Fibroblast of lung (primary cell): ENCODE data around the gene COPZ2. TPM values are rescaled to one million over a fixed set of nuclear protein-coding genes. Genes with fewer than 3 reads are reported as not detected.
A peak's percentile ranks its signal among the peaks of the same experiment; 100 is the strongest.

ENCODE experiments used
- DNase-seq, 2 donors: peaks; one replicate each; pipeline versions ENCODE4 v3.0.0 to v3.0.0-alpha.2; 2010; ENCODE audit warnings: low read depth in 2 of 2
- H2AFZ ChIP-seq: 2 replicates; pipeline ENCODE4 v1.5.1; 2012; ENCODE audit warnings: low read length, control low read depth, inconsistent platforms
- H3K27ac ChIP-seq: 2 replicates; pipeline ENCODE4 v1.5.1; 2011; ENCODE audit warnings: low read length, control low read depth; ENCODE audit not compliant: insufficient read depth
- H3K27me3 ChIP-seq: 2 replicates; pipeline ENCODE4 v1.5.1; 2011; ENCODE audit warnings: mild to moderate bottlenecking, low read length; ENCODE audit not compliant: control insufficient read depth, insufficient read depth
- H3K36me3 ChIP-seq: 2 replicates; pipeline ENCODE4 v1.5.1; 2011; ENCODE audit warnings: low read length; ENCODE audit not compliant: control insufficient read depth, insufficient read depth
- H3K4me1 ChIP-seq: 2 replicates; pipeline ENCODE4 v1.5.1; 2011; ENCODE audit warnings: low read length; ENCODE audit not compliant: control insufficient read depth, insufficient read depth; ENCODE audit errors: extremely low read depth
- H3K4me2 ChIP-seq: 2 replicates; pipeline ENCODE4 v1.5.1; 2011; ENCODE audit warnings: low read length, control low read depth; ENCODE audit not compliant: insufficient read depth; ENCODE audit errors: extremely low read depth
- H3K4me3 ChIP-seq, 4 experiments: fragments of 200-600 bp in 1 of 4; sonication (generic) in 1 of 4; replicated peaks in 1 of 4; 2 replicates each; pipeline ENCODE4 v1.5.1; 2011 to 2016; ENCODE audit warnings: low read length in 4 of 4, low read depth in 3 of 4, mild to moderate bottlenecking in 3 of 4, control low read depth in 2 of 4, inconsistent platforms in 1 of 4, mixed read lengths in 1 of 4; ENCODE audit not compliant: insufficient read depth in 1 of 4; ENCODE audit errors: control extremely low read depth in 1 of 4
- H3K79me2 ChIP-seq: 2 replicates; pipeline ENCODE4 v1.5.1; 2012; ENCODE audit warnings: mild to moderate bottlenecking, low read length, inconsistent platforms; ENCODE audit not compliant: control insufficient read depth, insufficient read depth
- H3K9ac ChIP-seq: 2 replicates; pipeline ENCODE4 v1.5.1; 2011; ENCODE audit warnings: mild to moderate bottlenecking, low read length, control low read depth; ENCODE audit not compliant: insufficient read depth
- H3K9me3 ChIP-seq: 2 replicates; pipeline ENCODE4 v1.5.1; 2012; ENCODE audit warnings: low read depth, low read length; ENCODE audit not compliant: control insufficient read depth, insufficient read depth
- H4K20me1 ChIP-seq: 2 replicates; pipeline ENCODE4 v1.5.1; 2011; ENCODE audit warnings: low read length; ENCODE audit not compliant: control insufficient read depth, insufficient read depth; ENCODE audit errors: extremely low read depth
- EZH2 ChIP-seq: IDR thresholded peaks from 2 replicates; pipeline ENCODE4 v1.5.1; 2012; ENCODE audit warnings: low read length, control low read depth, mild to moderate bottlenecking; ENCODE audit errors: missing control alignments
- polyA plus RNA-seq, 2 donors: library from polyadenylated mRNA; depleted of rRNA in 1 of 2; stranded (reverse) in 1 of 2; unstranded in 1 of 2; fragments of >200 nt; gene quantifications; 2 replicates each; pipeline ENCODE4 v1.2.1, GENCODE V29; 2011 to 2012; ENCODE audit warnings: missing spikeins in 1 of 2
- total RNA-seq: library from RNA; depleted of rRNA; stranded (reverse); fragments of >200 nt; gene quantifications from 2 replicates; pipeline ENCODE4 v1.2.1, GENCODE V29; 2014
- TF ChIP-seq, protein P1 (sequence below), 2 donors: IDR thresholded peaks in 1 of 2; conservative IDR thresholded peaks in 1 of 2; 1 replicate in 1 of 2; 2 replicates in 1 of 2; pipeline ENCODE4 v1.5.1; 2011 to 2012; ENCODE audit warnings: low read length in 2 of 2, control low read depth in 1 of 2, inconsistent platforms in 1 of 2, low read depth in 1 of 2, mild to moderate bottlenecking in 1 of 2

COPZ2 gene
- total and polyA plus RNA-seq, 2 donors (not counting 1 experiment from before 2014, with no cell fraction given): 63.1 to 97.9 TPM

DNA sequence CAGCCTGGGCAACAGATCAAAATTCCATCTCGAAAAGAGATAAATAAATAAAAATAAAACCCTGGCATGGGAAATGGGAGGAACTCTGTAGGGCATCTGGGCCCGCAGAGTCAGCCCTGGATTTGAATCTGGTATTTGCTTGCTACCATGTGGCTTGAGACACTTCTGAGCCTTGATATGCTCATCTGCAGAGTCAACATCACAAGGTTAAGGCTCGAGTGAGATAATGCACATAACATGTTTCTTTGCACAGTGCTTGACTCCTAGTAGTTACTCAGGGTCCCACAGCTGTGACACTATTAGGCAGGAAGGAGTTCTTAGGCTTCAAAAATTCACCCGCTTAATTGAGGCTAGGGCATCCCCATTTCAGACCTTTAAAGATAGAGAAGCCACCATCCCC, 45.4 kb downstream of the COPZ2 start:
- Histone ChIP-seq H3K9ac (no peak overlapping the region), H4K20me1 (no peaks in the 10 kb centered on the region), H3K27ac (no peak overlapping the region), H3K4me3 (no peak overlapping the region), H2AFZ (no peak overlapping the region), H3K36me3 (no peaks in the 10 kb centered on the region), H3K27me3 (peaks cover 6% of the 10 kb centered on the region), H3K4me2 (no peak overlapping the region), H3K9me3 (no peaks in the 10 kb centered on the region), H3K4me1 (peaks cover 2% of the 10 kb centered on the region), H3K79me2 (no peaks in the 10 kb centered on the region)
- TF ChIP-seq, protein P1, sequence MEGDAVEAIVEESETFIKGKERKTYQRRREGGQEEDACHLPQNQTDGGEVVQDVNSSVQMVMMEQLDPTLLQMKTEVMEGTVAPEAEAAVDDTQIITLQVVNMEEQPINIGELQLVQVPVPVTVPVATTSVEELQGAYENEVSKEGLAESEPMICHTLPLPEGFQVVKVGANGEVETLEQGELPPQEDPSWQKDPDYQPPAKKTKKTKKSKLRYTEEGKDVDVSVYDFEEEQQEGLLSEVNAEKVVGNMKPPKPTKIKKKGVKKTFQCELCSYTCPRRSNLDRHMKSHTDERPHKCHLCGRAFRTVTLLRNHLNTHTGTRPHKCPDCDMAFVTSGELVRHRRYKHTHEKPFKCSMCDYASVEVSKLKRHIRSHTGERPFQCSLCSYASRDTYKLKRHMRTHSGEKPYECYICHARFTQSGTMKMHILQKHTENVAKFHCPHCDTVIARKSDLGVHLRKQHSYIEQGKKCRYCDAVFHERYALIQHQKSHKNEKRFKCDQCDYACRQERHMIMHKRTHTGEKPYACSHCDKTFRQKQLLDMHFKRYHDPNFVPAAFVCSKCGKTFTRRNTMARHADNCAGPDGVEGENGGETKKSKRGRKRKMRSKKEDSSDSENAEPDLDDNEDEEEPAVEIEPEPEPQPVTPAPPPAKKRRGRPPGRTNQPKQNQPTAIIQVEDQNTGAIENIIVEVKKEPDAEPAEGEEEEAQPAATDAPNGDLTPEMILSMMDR (conservative IDR thresholded peaks at IDR 0.05 in 1 of 2, IDR thresholded peaks at IDR 0.05 in 1 of 2; ENCODE audit: low read depth in 1 of 2, low read length in 2 of 2): no peak
- TF ChIP-seq EZH2: no peak
- no peak for DNase-seq

DNA sequence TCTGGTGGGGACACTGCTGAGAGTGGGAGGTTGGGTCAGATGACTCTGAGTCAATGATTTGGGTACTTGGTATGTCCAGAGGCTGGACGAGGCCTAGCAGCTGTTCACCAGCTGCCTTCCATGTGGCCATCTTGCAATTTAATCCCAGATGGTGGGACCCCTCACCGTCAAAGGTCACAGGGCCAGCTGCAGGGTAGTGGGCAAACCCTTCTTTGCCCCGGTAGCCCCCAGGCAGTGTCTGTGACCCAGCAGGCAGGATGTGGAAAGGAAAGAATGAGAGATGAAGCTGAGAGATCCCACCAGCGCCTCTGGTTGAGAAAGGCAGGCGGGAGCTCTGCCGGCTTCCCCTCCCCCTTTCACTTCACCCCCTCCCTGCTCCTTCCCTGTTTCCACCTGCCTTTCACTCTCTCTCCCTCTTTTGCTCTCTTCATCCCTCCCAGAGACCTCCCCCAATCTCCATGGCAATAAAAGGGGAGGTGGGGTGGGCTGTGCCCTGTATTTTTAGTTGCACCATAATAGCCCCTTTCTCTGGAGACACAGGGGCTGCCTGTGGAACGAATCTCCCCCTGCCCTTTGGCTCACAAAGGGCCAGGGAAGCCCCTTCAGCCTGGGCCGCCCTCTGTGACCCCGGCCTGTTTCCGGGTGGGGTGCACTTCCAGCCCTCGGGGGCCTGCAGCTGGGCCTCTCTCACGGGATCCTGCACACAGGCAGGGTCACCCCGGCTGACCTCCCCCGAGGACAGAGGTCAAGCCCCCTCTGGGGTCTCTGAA, 46.5 kb downstream of the COPZ2 start:
- Histone ChIP-seq H2AFZ (no peak overlapping the region), H3K9me3 (no peaks in the 10 kb centered on the region), H3K79me2 (no peaks in the 10 kb centered on the region), H3K27me3 (peaks cover 6% of the 10 kb centered on the region), H3K9ac (no peak overlapping the region), H3K4me3 (no peak overlapping the region), H3K4me2 (no peak overlapping the region), H3K4me1 (peaks cover 2% of the 10 kb centered on the region), H3K27ac (no peak overlapping the region), H3K36me3 (no peaks in the 10 kb centered on the region), H4K20me1 (no peaks in the 10 kb centered on the region)
- TF ChIP-seq EZH2: no peak
- TF ChIP-seq, protein P1 (conservative IDR thresholded peaks at IDR 0.05 in 1 of 2, IDR thresholded peaks at IDR 0.05 in 1 of 2; ENCODE audit: low read depth in 1 of 2, low read length in 2 of 2): no peak
- DNase-seq: peak in 1 of 2 donors; percentile 32

DNA sequence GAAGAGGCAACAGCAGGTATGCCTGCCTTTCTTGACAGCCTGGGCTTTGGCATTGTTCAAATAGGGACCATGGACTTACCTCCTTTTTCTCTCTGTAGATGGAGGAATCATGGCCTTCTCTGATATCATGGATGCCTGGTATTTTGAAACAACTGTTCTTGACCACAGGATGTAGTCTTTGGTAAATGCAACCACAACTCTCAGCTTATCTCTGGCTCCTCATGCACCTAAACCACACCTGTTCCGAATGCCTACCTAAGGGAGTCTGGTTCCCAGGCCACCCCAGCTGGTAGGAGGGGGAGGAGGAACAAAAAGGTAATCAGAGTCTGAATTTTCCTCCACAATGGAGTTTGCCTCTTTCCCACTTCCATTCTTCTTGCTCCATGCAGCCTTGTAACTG, 47.9 kb downstream of the COPZ2 start:
- H3K9me3 ChIP-seq: no peaks in the 10 kb centered on the region
- H3K4me3 ChIP-seq: no peak overlapping the region
- H3K79me2 ChIP-seq: no peaks in the 10 kb centered on the region
- H3K4me1 ChIP-seq: peaks cover 2% of the 10 kb centered on the region
- no peaks in the 10 kb centered on the region for H3K36me3 ChIP-seq
- H3K27me3 ChIP-seq: no peaks in the 10 kb centered on the region
- no peaks in the 10 kb centered on the region for H4K20me1 ChIP-seq
- no peak overlapping the region for H3K27ac ChIP-seq
- no peak overlapping the region for H2AFZ ChIP-seq
- H3K9ac ChIP-seq: no peak overlapping the region
- H3K4me2 ChIP-seq: no peak overlapping the region
- no peak for DNase-seq
- TF ChIP-seq, protein P1 (conservative IDR thresholded peaks at IDR 0.05 in 1 of 2, IDR thresholded peaks at IDR 0.05 in 1 of 2; ENCODE audit: low read depth in 1 of 2, low read length in 2 of 2): no peak
- no peak for TF ChIP-seq EZH2
